Thyroid gland (tissue), 4 donors: ENCODE data around the gene NLK.

Source experiments
- POLR2A ChIP-seq, 2 donors: fragments of 450-650 bp; IDR thresholded peaks; one replicate each; pipeline ENCODE4 v1.6.1; 2017; ENCODE audit warnings: antibody characterized with exemption in 2 of 2, mild to moderate bottlenecking in 2 of 2, moderate library complexity in 1 of 2
- TF ChIP-seq, protein P1 (sequence below), 6 experiments: fragments of 200-600 bp in 3 of 6; fragments of 450-650 bp in 3 of 6; sonication (generic) in 3 of 6; IDR thresholded peaks; one replicate each; pipeline ENCODE4 v1.5.1; 2016 to 2019; ENCODE audit warnings: antibody characterized with exemption in 6 of 6, mild to moderate bottlenecking in 2 of 6, inconsistent platforms in 1 of 6, moderate library complexity in 1 of 6

DNA sequence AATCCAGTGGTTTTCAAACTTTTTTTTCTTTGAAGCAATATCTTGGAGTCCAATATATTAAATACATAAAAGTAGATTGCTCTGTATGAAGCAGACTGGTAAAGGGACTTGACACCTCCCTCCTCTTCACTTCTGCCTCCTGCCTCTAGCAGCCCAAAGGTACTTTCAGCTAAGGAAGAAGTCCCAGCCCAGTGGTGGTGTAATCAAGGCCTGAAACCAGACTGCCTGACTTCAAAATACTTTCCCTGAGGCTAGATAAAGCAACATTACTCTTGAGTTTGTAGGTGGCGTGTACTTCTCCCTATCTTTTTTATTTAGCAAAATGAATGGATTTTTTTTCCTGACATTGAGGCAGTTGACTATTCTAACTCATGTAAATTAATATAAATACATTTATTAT lies 154.2 kb downstream of the NLK start:
- TF ChIP-seq POLR2A (IDR thresholded peaks at IDR 0.05): no peak
- TF ChIP-seq, protein P1, sequence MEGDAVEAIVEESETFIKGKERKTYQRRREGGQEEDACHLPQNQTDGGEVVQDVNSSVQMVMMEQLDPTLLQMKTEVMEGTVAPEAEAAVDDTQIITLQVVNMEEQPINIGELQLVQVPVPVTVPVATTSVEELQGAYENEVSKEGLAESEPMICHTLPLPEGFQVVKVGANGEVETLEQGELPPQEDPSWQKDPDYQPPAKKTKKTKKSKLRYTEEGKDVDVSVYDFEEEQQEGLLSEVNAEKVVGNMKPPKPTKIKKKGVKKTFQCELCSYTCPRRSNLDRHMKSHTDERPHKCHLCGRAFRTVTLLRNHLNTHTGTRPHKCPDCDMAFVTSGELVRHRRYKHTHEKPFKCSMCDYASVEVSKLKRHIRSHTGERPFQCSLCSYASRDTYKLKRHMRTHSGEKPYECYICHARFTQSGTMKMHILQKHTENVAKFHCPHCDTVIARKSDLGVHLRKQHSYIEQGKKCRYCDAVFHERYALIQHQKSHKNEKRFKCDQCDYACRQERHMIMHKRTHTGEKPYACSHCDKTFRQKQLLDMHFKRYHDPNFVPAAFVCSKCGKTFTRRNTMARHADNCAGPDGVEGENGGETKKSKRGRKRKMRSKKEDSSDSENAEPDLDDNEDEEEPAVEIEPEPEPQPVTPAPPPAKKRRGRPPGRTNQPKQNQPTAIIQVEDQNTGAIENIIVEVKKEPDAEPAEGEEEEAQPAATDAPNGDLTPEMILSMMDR (IDR thresholded peaks at IDR 0.05): no peak
